Activated T-cell treated with anti-CD3 and anti-CD28 coated beads, Interleukin-2, amount 50 U/mL, for 4 hours (primary cell): ENCODE results near the gene REEP3. TPM values are rescaled to one million over a fixed set of nuclear protein-coding genes. Genes with fewer than 3 reads are reported as not detected.

Source experiments
- ATAC-seq, 2 donors: fragments of 200-7000 bp; cut with Tn5 transposase; one replicate each; pipeline ENCODE4 v1.10.0; 2021
- DNase-seq: peaks from one replicate; pipeline ENCODE4 v3.0.0-alpha.2; 2020
- H3K27me3 Mint-ChIP-seq: one replicate; pipeline ENCODE4 v1.8.0; 2021; ENCODE audit warnings: low read depth, mixed read lengths
- H3K36me3 Mint-ChIP-seq: one replicate; pipeline ENCODE4 v1.8.0; 2022; ENCODE audit warnings: mixed read lengths; ENCODE audit not compliant: insufficient read depth
- H3K4me1 Mint-ChIP-seq: one replicate; pipeline ENCODE4 v1.8.0; 2021; ENCODE audit warnings: low read depth, mixed read lengths
- H3K4me3 Mint-ChIP-seq: one replicate; pipeline ENCODE4 v1.8.0; 2021; ENCODE audit warnings: mild to moderate bottlenecking, moderate library complexity, mixed read lengths
- H3K9me3 Mint-ChIP-seq: one replicate; pipeline ENCODE4 v1.8.0; 2021; ENCODE audit warnings: mixed read lengths
- total RNA-seq, 3 donors: library from RNA; stranded (reverse); gene quantifications; one replicate each; pipeline ENCODE4 v1.2.1, GENCODE V29; 2021

REEP3 gene
- total RNA-seq, 3 donors from 2014 or later, result 13.8 to 20.8 (median 15.0) TPM

DNA sequence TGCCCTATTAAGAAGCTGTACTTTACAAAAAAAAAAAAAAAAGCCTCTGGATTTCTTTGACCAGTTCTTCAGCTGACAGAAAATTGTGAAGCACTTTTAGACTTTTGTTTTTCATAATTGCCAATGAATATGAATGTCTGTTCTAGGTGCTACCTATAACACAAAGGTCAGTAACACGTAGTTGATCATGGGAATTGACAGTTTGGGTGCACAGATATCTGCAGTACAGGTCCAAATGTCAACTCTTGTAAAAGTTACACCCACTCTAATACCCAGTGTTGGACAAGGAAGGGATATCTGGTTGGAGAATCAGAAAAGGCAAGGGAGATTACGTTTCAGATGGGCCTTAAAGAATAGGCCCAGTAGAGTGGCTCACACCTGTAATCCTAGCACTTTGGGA lies 1.8 kb downstream of the REEP3 start:
- Mint-ChIP-seq H3K4me3 (peak overlapping the region; percentile 90), H3K4me1 (peaks cover 55% of the 10 kb centered on the region), H3K9me3 (no peaks in the 10 kb centered on the region), H3K27me3 (no peaks in the 10 kb centered on the region), H3K36me3 (peaks cover 10% of the 10 kb centered on the region)
- ATAC-seq (no peak), DNase-seq (no peak)

DNA sequence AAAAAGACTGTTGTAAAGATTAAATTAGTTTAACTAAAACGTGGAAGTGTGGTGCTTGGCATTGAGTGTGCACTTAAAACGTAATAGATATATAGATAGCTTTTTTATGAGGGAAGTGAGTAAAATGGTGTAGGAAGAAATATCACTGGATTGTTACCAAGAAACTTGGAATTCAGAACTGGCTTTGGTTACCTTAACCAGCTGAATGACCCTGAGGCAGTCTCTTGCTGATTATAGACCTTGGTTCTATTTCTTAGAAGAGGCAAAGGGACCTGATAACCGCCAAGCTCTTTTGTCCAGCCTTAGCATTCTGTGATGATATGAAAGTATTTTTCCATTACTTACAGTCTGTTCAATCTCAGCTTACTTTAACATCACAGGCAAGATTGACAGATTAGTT lies 3.8 kb downstream of the REEP3 start:
- Mint-ChIP-seq H3K36me3 (peaks cover 14% of the 10 kb centered on the region), H3K9me3 (no peaks in the 10 kb centered on the region), H3K27me3 (no peaks in the 10 kb centered on the region), H3K4me3 (no peak overlapping the region), H3K4me1 (peaks cover 44% of the 10 kb centered on the region)
- ATAC-seq (no peak), DNase-seq (no peak)

DNA sequence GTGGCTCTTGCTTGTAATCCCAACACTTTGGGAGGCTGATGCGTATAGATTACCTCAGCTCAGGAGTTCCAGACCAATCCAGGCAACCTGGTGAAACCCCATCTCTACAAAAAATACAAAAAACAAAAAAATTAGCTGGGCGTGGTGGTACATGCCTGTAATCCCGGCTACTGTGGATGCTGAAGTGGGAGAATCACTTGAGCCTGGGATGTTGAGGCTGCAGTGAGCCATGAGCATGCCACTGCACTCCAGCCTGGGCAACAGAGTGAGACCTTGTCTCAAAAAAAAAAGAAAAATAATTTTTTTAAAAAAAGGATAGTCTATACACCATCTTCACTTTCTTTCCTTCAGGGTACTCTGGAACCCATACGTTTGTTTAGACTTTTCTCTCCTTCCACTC lies 6.2 kb downstream of the REEP3 start:
- Mint-ChIP-seq H3K27me3 (no peaks in the 10 kb centered on the region), H3K9me3 (no peaks in the 10 kb centered on the region), H3K36me3 (peaks cover 14% of the 10 kb centered on the region), H3K4me1 (peaks cover 36% of the 10 kb centered on the region), H3K4me3 (no peak overlapping the region)
- ATAC-seq, result no peak
- no peak for DNase-seq

DNA sequence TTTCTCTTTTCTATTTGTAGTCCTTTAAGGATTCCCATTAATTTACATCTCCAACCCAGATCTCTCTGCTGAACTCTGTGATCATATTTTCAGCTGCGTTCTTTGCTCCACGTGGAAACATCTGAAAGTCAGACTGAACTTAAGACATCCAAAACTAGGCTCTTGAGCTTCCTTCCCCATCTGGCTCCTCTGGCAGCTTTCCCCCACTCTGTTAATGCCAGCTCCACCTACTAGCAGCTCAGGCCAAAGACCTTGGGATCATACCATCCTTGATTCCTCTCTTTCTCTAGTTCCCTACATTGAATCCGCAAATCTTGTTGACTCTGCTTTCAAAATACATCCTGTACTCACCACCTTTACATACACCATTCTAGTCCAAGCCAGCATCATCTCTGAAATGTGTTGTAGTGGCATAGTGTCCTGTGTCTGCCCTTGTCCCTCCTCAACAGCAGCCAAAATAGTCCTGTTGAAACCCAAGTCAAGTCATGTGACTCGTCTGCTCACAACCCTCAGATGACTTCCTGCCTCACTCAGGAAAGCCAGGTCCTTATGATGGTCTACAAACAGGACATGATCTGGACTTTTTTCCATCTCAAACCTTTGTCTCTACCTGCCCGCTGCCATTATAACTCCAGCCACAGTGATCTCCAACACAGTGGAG lies 7.0 kb downstream of the REEP3 start:
- peaks cover 28% of the 10 kb centered on the region for H3K4me1 Mint-ChIP-seq
- H3K4me3 Mint-ChIP-seq, result no peak overlapping the region
- peaks cover 14% of the 10 kb centered on the region for H3K36me3 Mint-ChIP-seq
- no peaks in the 10 kb centered on the region for H3K9me3 Mint-ChIP-seq
- ATAC-seq, result no peak
- DNase-seq, result no peak
- no peaks in the 10 kb centered on the region for H3K27me3 Mint-ChIP-seq

DNA sequence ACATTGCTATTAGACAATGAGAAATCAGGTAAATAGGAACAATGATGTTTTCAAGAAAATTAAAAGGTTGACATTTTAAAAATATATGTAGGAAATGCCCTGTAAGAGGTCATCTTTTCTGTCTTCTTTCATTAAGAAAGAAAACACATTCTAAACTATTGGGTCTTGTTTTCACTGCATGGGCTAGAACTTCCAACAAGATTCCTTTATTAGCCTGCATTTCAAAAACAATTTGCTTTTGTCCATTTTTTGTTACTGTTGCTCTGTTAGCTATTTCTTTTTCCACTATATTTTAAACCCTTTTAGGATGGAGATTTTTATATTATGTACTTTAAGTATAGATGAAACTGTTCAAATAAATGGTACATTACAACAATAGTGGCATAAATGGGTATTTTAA lies 9.2 kb downstream of the REEP3 start:
- peaks cover 12% of the 10 kb centered on the region for H3K36me3 Mint-ChIP-seq
- H3K4me1 Mint-ChIP-seq, result peaks cover 25% of the 10 kb centered on the region
- H3K4me3 Mint-ChIP-seq, result no peak overlapping the region
- DNase-seq, result no peak
- no peak for ATAC-seq
- no peaks in the 10 kb centered on the region for H3K9me3 Mint-ChIP-seq
- no peaks in the 10 kb centered on the region for H3K27me3 Mint-ChIP-seq

DNA sequence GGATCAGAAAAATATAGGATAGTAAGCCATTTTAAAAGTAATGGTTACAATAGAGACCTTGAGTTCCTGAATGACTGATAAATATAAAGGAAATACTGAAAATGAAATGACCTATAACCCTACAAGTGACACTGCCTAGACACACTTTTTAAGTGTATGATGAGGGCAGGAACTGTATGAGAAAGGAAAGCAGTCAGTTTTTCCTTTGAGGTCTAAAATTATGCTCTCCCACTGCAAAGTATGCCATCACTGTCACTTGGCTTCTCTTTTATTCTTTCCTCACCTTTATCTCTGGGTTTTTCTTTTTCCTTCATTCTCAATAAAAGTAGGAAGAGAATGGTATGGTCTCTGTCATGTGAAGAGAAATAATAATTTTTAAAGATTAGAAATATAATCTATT lies 13.5 kb downstream of the REEP3 start:
- Mint-ChIP-seq H3K36me3 (no peaks in the 10 kb centered on the region), H3K27me3 (no peaks in the 10 kb centered on the region), H3K9me3 (no peaks in the 10 kb centered on the region), H3K4me3 (no peak overlapping the region), H3K4me1 (peaks cover 9% of the 10 kb centered on the region)
- DNase-seq, result no peak
- ATAC-seq, result no peak

DNA sequence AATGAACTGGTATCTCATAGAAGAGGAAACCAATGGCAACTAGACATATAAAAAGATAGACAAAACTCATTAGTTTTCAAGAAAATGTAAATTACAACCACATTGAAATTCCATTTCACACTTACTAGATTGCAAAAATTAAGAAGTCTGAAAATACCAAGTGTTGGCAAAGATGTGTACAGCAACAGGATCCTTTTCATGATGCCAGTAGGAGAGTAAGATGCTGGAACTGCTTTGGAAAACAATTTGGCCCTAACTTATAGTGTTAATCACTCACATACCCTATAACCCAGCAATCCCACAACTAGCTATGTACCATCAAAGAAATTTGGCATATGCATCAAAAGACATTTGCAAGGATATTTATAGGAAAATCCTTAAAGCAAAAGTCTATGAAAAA lies 15.5 kb downstream of the REEP3 start:
- ATAC-seq (no peak), DNase-seq (no peak)
- peaks cover 7% of the 10 kb centered on the region for H3K4me1 Mint-ChIP-seq
- no peak overlapping the region for H3K4me3 Mint-ChIP-seq
- H3K27me3 Mint-ChIP-seq, result no peaks in the 10 kb centered on the region
- no peaks in the 10 kb centered on the region for H3K36me3 Mint-ChIP-seq
- H3K9me3 Mint-ChIP-seq, result no peaks in the 10 kb centered on the region

DNA sequence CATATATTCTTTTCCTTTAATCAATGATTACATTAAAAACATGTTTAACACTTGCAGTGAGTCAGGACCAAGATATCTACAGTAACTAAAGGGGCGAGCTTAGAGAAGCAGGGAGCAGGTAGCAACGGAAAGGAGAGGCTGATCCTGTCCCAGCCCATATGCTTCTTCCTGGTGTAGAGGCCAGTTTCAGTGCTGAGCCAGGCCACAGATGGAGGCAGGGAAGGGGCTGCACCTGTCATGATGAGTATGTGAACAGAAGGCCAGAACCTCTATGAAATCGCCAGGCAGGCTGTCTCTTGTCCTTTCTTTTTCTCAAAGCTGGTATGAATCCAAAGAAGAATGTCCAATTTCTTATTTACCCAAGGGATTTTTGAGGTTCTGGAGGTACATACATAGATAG lies 16.3 kb downstream of the REEP3 start:
- Mint-ChIP-seq H3K36me3 (no peaks in the 10 kb centered on the region), H3K9me3 (no peaks in the 10 kb centered on the region), H3K4me1 (peaks cover 7% of the 10 kb centered on the region), H3K4me3 (no peak overlapping the region), H3K27me3 (no peaks in the 10 kb centered on the region)
- DNase-seq (no peak), ATAC-seq (no peak)

DNA sequence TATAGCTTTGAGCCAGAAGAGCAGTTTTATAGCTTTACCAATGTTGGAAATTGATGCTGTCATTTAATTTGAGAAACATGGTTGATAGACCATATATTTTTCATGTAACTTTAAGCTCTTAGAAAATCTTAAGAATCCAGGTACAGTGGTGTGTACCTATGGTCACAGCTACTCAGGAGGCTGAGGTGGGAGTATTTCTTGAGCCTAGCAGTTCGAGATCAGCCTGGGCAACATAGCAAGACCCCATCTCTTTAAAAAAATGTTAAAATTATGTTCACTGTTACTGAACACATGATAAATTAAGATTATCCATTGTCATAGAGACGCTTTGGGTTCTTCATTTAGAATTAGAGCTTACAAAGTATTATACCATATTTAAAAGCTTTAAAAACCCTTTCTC lies 18.2 kb downstream of the REEP3 start:
- H3K4me1 Mint-ChIP-seq, result peaks cover 15% of the 10 kb centered on the region
- no peaks in the 10 kb centered on the region for H3K36me3 Mint-ChIP-seq
- no peak overlapping the region for H3K4me3 Mint-ChIP-seq
- H3K27me3 Mint-ChIP-seq, result no peaks in the 10 kb centered on the region
- no peaks in the 10 kb centered on the region for H3K9me3 Mint-ChIP-seq
- DNase-seq, result no peak
- no peak for ATAC-seq

DNA sequence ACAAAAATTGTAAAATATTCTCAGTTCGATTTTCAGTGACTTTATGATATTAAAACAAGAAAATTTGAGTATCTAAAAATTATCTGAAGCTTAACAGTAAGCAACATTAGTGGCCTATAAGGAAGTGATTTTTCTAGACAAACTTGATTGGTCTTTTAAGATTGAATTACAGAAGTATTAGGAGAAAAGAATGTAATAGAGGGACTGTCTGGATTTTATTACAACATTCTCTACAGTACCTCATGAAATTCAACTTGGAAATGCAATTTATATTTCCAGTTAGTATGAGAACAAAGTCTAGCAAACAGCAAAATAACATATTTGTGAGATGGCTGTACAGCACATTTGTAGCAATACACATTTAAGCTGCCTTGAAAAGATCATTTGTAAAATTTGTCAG lies 18.8 kb downstream of the REEP3 start:
- Mint-ChIP-seq H3K36me3 (no peaks in the 10 kb centered on the region), H3K9me3 (no peaks in the 10 kb centered on the region), H3K4me1 (peaks cover 12% of the 10 kb centered on the region), H3K4me3 (no peak overlapping the region), H3K27me3 (no peaks in the 10 kb centered on the region)
- ATAC-seq, result no peak
- no peak for DNase-seq

DNA sequence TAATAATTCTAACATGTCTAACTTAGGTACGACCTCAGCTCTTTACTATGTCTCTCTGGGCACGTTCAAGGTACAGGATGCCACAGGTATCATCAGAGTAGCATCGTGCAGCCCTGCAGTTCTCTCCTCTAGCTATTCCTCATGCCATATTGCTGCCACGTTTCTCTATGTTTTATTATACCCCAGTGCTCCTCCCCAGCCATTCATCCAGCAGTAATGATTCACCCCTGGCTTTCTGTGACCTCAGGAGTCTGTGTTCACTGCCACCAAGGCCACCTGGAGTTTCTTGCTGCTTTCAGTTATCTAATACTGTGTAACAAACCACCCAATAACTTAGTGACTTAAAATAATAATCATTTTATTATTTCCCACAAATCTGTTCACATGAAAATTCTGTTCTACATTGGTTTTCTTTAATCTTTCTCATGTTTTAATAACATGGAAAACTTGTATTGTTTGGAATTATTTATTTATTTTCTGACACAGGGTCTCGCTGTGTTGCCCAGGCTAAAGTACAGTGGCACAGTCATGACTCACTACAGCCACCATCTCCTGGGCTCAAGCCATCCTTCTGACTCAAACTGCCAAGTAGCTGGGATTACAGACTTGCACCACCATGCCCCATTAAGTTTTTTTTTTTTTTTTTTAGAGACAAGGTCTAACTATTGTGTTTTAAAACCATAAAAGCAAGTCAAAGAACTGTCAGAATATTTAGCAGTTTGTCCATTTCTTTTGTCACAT lies 21.8 kb downstream of the REEP3 start:
- Mint-ChIP-seq H3K27me3 (no peaks in the 10 kb centered on the region), H3K9me3 (no peaks in the 10 kb centered on the region), H3K4me3 (no peak overlapping the region), H3K4me1 (peaks cover 11% of the 10 kb centered on the region), H3K36me3 (peaks cover 3% of the 10 kb centered on the region)
- ATAC-seq (no peak), DNase-seq (no peak)

DNA sequence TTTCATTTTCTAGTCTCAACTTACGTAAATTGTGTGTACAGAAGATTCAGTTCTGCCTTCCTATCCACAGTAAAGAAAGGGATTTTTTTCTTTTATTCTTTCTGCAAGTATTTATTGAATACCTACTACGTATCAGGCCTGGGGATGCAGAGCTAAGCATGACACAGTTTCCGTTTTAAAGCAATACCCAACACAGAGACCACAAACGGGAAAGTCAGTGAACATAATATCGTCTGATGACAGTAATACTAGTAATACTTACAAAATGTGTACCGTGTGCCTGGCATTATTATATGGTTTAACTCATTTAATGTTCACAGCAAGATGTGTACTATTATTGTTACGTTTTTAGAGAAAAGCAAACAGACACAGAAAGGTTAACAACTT lies 22.4 kb downstream of the REEP3 start:
- no peaks in the 10 kb centered on the region for H3K27me3 Mint-ChIP-seq
- H3K4me1 Mint-ChIP-seq, result peaks cover 11% of the 10 kb centered on the region
- ATAC-seq (no peak), DNase-seq (no peak)
- no peak overlapping the region for H3K4me3 Mint-ChIP-seq
- peaks cover 3% of the 10 kb centered on the region for H3K36me3 Mint-ChIP-seq
- H3K9me3 Mint-ChIP-seq, result no peaks in the 10 kb centered on the region

DNA sequence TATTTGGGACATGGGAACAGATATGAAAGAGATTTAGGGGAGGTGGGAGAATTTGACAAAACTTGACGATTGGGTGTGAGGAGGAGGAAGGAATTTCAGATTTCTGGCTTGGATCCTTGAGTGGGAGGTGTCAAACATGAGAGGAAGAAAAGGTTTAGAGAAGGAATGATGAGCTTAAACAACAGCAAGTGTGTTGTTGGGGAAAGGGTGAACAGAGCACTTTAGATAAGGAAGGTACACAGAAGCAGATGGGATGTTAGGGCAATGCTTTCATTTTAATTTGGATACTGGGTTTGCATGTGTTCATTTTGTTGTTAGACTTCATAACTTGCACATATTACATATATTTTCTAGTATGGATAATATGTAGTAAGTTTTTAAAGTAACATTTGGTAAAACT lies 23.2 kb downstream of the REEP3 start:
- no peak for DNase-seq
- Mint-ChIP-seq H3K4me3 (no peak overlapping the region), H3K27me3 (no peaks in the 10 kb centered on the region), H3K36me3 (peaks cover 5% of the 10 kb centered on the region), H3K9me3 (no peaks in the 10 kb centered on the region), H3K4me1 (peaks cover 11% of the 10 kb centered on the region)
- no peak for ATAC-seq

DNA sequence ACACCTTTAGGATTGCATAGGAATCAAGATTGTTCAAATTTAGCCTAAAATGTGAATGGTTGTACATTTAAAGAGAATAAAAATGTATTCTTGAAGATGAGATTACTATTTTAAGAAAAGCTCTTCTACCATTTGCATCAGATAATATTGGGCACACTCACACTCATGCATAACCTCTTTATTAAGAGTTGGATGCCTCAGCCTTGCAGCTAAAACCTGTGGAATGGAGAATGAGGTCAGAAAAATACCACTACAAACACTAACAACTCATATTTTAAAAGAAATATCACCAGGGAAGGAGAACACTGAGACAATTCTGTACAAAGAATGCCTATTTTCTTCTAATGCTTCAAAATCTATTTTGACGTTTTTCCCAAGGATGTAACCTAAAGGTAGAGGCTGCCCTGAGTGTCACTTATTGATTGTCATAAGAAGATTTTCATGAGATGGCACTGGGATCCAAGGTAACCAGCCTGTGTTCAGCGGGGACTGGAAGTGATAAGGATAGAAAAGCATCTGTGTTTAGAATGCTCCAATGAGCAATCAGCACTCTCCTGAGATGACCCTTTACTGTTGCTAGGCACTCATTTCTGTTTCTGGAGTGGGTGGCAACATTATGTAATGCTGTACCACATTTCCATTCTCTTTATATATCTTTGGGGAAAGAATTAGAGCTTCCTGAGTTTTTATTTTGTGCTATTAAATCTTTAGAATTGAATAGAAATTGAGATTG lies 26.6 kb downstream of the REEP3 start:
- no peak for ATAC-seq
- H3K27me3 Mint-ChIP-seq, result no peaks in the 10 kb centered on the region
- H3K36me3 Mint-ChIP-seq, result peaks cover 5% of the 10 kb centered on the region
- H3K4me1 Mint-ChIP-seq, result peaks cover 11% of the 10 kb centered on the region
- no peak for DNase-seq
- H3K9me3 Mint-ChIP-seq, result no peaks in the 10 kb centered on the region
- H3K4me3 Mint-ChIP-seq, result no peak overlapping the region

DNA sequence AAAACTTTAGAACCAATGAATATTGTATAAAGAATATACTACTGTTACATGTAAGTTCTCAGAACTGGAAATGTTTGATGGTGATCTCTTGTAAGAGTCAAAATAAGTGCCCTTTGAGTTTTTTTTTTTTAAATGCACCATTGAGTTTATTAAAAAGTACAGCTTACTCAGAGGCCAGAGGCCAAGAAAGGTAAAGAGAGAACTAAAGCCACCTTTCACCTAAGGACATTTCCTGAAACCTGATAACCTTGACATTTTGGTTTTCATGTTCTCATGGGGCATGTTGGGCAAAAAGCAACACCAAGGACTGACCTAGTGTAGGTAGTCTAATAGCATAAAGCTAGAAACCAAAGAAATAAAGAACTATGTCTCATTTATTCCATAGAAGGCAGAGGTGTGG lies 27.7 kb downstream of the REEP3 start:
- Mint-ChIP-seq H3K4me3 (no peak overlapping the region), H3K4me1 (peaks cover 14% of the 10 kb centered on the region), H3K36me3 (peaks cover 5% of the 10 kb centered on the region), H3K27me3 (no peaks in the 10 kb centered on the region), H3K9me3 (no peaks in the 10 kb centered on the region)
- DNase-seq, result no peak
- ATAC-seq, result no peak
